Mesendoderm (in vitro differentiated cells): ENCODE results near the gene MGMT.

Source experiments
- DNase-seq: peaks from one replicate; pipeline ENCODE4 v3.0.0; 2013
- H2AK5ac ChIP-seq: 2 replicates; pipeline ENCODE4 v1.6.1; 2013; ENCODE audit warnings: low read length, inconsistent platforms
- H2BK120ac ChIP-seq: 2 replicates; pipeline ENCODE4 v1.6.1; 2013; ENCODE audit warnings: low read depth, mild to moderate bottlenecking, low read length, moderate library complexity, mixed read lengths
- H2BK15ac ChIP-seq: replicated peaks from 2 replicates; pipeline ENCODE4 v1.6.1; 2013; ENCODE audit warnings: low read depth, mild to moderate bottlenecking, moderate library complexity
- H2BK5ac ChIP-seq: 2 replicates; pipeline ENCODE4 v1.6.1; 2013; ENCODE audit warnings: low read length, inconsistent platforms
- H3K18ac ChIP-seq: 2 replicates; pipeline ENCODE4 v1.6.1; 2013; ENCODE audit warnings: mild to moderate bottlenecking, low read length, mixed read lengths
- H3K23ac ChIP-seq: one replicate; pipeline ENCODE4 v1.6.1; 2013; ENCODE audit warnings: low read length
- H3K27ac ChIP-seq: 2 replicates; pipeline ENCODE4 v1.5.1; 2013; ENCODE audit warnings: low read depth, mild to moderate bottlenecking, inconsistent platforms, low read length, moderate library complexity
- H3K27me3 ChIP-seq: 2 replicates; pipeline ENCODE4 v1.6.1; 2013; ENCODE audit warnings: low read length, control low read depth, mild to moderate bottlenecking, inconsistent platforms; ENCODE audit not compliant: insufficient read depth, poor library complexity
- H3K36me3 ChIP-seq: 2 replicates; pipeline ENCODE4 v1.6.1; 2013; ENCODE audit warnings: low read length, inconsistent platforms; ENCODE audit not compliant: control insufficient read depth, insufficient read depth
- H3K4ac ChIP-seq: one replicate; pipeline ENCODE4 v1.6.1; 2013; ENCODE audit warnings: low read depth, mild to moderate bottlenecking, low read length, moderate library complexity
- H3K4me1 ChIP-seq: 2 replicates; pipeline ENCODE4 v1.6.1; 2013; ENCODE audit warnings: low read depth, low read length, inconsistent platforms; ENCODE audit not compliant: control insufficient read depth
- H3K4me2 ChIP-seq: 2 replicates; pipeline ENCODE4 v1.6.1; 2013; ENCODE audit warnings: low read length
- H3K4me3 ChIP-seq: 2 replicates; pipeline ENCODE4 v1.5.1; 2013; ENCODE audit warnings: mild to moderate bottlenecking, low read length
- H3K56ac ChIP-seq: one replicate; pipeline ENCODE4 v1.6.1; 2013; ENCODE audit warnings: low read length
- H3K79me1 ChIP-seq: 2 replicates; pipeline ENCODE4 v1.6.1; 2013; ENCODE audit warnings: low read length, inconsistent platforms
- H3K79me2 ChIP-seq: 2 replicates; pipeline ENCODE4 v1.6.1; 2013; ENCODE audit warnings: mild to moderate bottlenecking, low read length; ENCODE audit not compliant: control insufficient read depth, insufficient read depth
- H3K9ac ChIP-seq: 2 replicates; pipeline ENCODE4 v1.6.1; 2013; ENCODE audit warnings: low read length, inconsistent platforms
- H4K5ac ChIP-seq: one replicate; pipeline ENCODE4 v1.6.1; 2013; ENCODE audit warnings: low read length
- H4K8ac ChIP-seq: one replicate; pipeline ENCODE4 v1.6.1; 2013; ENCODE audit warnings: low read depth, mild to moderate bottlenecking, control low read depth, low read length, moderate library complexity
- WGBS: extraction: QIAGEN DNeasy Blood & Tissue Kit; methylation state at CpG from one replicate; pipeline ENCODE4 v1.1.7; 2013; ENCODE audit warnings: low lambda C conversion rate, missing lambda C conversion rate; ENCODE audit not compliant: insufficient coverage; ENCODE audit errors: extremely low coverage; 5-methylcytosine and 5-hydroxymethylcytosine counted together

The MGMT gene

DNA sequence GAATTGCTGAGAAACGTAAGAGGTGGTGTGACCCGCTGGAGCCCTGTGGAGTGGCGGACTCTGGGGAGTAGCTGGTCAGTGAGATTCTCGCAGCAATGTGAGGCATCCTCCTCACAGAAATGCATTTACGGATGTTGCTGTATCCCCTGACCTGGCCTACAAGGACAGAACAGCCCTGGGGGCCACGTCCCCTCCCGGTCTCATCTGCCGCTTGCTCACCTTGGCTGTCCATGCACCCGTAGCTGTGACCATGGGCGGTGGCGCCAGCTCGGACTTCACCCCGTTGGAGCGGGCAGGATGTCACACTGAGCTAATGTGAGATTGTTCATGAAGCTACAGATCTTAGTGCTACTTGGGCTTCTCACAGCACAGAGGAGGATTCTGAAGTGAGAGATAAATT, 303.2 kb downstream of the MGMT start:
- no CpG with 5 or more reads among the region's 14 CpGs for WGBS
- Histone ChIP-seq H3K9ac (no peak overlapping the region), H3K36me3 (no peaks in the 10 kb centered on the region), H4K8ac (no peak overlapping the region), H3K56ac (no peak overlapping the region), H3K79me1 (no peaks in the 10 kb centered on the region), H3K79me2 (no peaks in the 10 kb centered on the region), H3K4me3 (no peak overlapping the region), H2AK5ac (no peak overlapping the region), H2BK120ac (no peak overlapping the region), H3K18ac (no peak overlapping the region), H2BK15ac (no peak overlapping the region), H3K4me1 (no peaks in the 10 kb centered on the region), H3K27me3 (no peaks in the 10 kb centered on the region), H3K23ac (no peak overlapping the region), H2BK5ac (no peak overlapping the region), H4K5ac (no peak overlapping the region), H3K27ac (no peak overlapping the region), H3K4me2 (no peak overlapping the region), H3K4ac (no peak overlapping the region)
- DNase-seq = no peak

DNA sequence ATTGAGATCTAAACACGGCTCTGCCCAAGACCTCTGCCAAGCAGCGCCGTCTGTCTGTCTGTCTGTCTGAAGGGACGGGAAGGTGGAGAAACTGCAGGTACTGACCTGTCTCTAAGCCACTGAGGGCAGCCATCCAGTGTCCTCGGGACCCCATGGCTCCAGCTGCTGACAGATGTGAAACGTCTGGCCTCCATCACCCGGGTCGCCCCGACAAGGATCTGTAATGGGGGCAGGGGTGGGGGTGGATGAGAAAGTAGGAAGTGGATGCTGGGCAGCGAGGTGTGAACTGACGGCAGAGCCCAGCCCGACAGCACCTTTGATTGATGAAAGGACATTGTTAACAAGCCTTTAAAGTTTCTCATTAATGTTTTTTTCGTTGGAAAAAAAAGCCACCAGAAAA, 304.0 kb downstream of the MGMT start:
- H3K4me1 ChIP-seq = no peaks in the 10 kb centered on the region
- H3K23ac ChIP-seq = no peak overlapping the region
- H4K5ac ChIP-seq = no peak overlapping the region
- DNase-seq = no peak
- H2BK5ac ChIP-seq = no peak overlapping the region
- H3K27me3 ChIP-seq = no peaks in the 10 kb centered on the region
- H3K4me3 ChIP-seq = no peak overlapping the region
- H3K36me3 ChIP-seq = no peaks in the 10 kb centered on the region
- H3K27ac ChIP-seq = no peak overlapping the region
- no peak overlapping the region for H3K4ac ChIP-seq
- H3K79me2 ChIP-seq = no peaks in the 10 kb centered on the region
- H3K79me1 ChIP-seq = no peaks in the 10 kb centered on the region
- H3K18ac ChIP-seq = no peak overlapping the region
- H2BK120ac ChIP-seq = no peak overlapping the region
- WGBS = no CpG with 5 or more reads among the region's 13 CpGs
- H3K4me2 ChIP-seq = no peak overlapping the region
- no peak overlapping the region for H2AK5ac ChIP-seq
- no peak overlapping the region for H4K8ac ChIP-seq
- H3K56ac ChIP-seq = no peak overlapping the region
- H3K9ac ChIP-seq = no peak overlapping the region
- H2BK15ac ChIP-seq = no peak overlapping the region

DNA sequence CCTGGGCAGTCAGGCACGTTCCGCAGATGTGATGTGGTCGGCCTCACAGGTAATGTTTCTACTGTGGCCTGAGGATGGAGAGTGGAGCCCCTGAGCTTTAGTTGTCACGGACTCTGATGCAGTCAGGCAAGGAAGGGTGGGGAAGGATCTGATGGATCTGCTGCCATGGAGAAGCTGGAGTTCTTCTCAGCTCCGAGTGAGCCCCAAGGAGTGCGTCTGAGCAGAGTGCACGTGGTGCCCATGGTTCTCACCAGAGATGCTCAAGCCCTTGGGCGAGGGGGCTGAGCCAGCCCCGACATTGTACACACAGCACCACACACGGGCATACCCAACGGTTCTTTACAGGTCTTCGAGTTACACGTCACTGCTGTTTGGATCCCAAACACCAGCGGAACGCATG, 304.5 kb downstream of the MGMT start:
- H2BK120ac ChIP-seq = no peak overlapping the region

DNA sequence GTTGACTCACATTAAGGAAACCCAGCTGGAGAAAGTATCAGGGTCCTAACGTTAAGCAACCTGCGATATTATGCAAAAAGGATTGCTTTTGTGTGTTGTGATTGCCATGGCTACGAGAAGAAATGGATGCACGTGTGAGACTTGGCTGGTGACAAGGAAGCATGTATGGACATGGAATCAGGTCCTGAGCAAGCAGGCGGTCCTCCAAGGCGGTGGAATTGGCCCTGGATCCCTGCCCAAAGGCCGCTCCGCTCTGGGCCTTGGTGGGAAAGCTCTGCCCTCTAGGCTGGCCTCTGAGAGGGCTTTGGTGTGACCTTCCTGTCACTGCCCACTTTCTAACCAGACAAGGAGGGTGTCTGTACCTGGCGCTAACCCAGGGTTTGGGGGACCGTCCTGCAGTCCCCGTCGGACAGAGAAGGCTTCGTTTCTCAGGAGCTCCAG, 305.0 kb downstream of the MGMT start:
- H3K4me3 ChIP-seq = no peak overlapping the region
- no peaks in the 10 kb centered on the region for H3K79me1 ChIP-seq
- no peak overlapping the region for H3K18ac ChIP-seq
- no peak overlapping the region for H2BK5ac ChIP-seq
- H3K79me2 ChIP-seq = no peaks in the 10 kb centered on the region
- no peak overlapping the region for H3K56ac ChIP-seq
- no CpG with 5 or more reads among the region's 13 CpGs for WGBS
- H4K8ac ChIP-seq = no peak overlapping the region
- no peak overlapping the region for H3K4ac ChIP-seq
- no peak overlapping the region for H3K4me2 ChIP-seq
- DNase-seq = no peak
- H3K27me3 ChIP-seq = no peaks in the 10 kb centered on the region
- no peak overlapping the region for H2BK15ac ChIP-seq
- no peak overlapping the region for H3K27ac ChIP-seq
- H3K36me3 ChIP-seq = no peaks in the 10 kb centered on the region
- no peak overlapping the region for H2AK5ac ChIP-seq
- no peaks in the 10 kb centered on the region for H3K4me1 ChIP-seq
- no peak overlapping the region for H2BK120ac ChIP-seq
- H3K9ac ChIP-seq = no peak overlapping the region
- no peak overlapping the region for H3K23ac ChIP-seq
- no peak overlapping the region for H4K5ac ChIP-seq

More for the DNA sequence above, 304.5 kb downstream of the MGMT start:
- H3K4me1 ChIP-seq = no peaks in the 10 kb centered on the region
- H3K9ac ChIP-seq = no peak overlapping the region
- H3K4me3 ChIP-seq = no peak overlapping the region
- no peak for DNase-seq
- no peaks in the 10 kb centered on the region for H3K36me3 ChIP-seq
- no peaks in the 10 kb centered on the region for H3K79me1 ChIP-seq
- H4K5ac ChIP-seq = no peak overlapping the region
- no peak overlapping the region for H3K27ac ChIP-seq
- H3K4ac ChIP-seq = no peak overlapping the region
- H3K18ac ChIP-seq = no peak overlapping the region
- H3K4me2 ChIP-seq = no peak overlapping the region
- H3K56ac ChIP-seq = no peak overlapping the region
- H2BK15ac ChIP-seq = no peak overlapping the region
- H3K27me3 ChIP-seq = no peaks in the 10 kb centered on the region
- no peak overlapping the region for H4K8ac ChIP-seq
- H2AK5ac ChIP-seq = no peak overlapping the region
- no peak overlapping the region for H2BK5ac ChIP-seq
- no peak overlapping the region for H3K23ac ChIP-seq
- H3K79me2 ChIP-seq = no peaks in the 10 kb centered on the region
- WGBS = no CpG with 5 or more reads among the region's 15 CpGs

DNA sequence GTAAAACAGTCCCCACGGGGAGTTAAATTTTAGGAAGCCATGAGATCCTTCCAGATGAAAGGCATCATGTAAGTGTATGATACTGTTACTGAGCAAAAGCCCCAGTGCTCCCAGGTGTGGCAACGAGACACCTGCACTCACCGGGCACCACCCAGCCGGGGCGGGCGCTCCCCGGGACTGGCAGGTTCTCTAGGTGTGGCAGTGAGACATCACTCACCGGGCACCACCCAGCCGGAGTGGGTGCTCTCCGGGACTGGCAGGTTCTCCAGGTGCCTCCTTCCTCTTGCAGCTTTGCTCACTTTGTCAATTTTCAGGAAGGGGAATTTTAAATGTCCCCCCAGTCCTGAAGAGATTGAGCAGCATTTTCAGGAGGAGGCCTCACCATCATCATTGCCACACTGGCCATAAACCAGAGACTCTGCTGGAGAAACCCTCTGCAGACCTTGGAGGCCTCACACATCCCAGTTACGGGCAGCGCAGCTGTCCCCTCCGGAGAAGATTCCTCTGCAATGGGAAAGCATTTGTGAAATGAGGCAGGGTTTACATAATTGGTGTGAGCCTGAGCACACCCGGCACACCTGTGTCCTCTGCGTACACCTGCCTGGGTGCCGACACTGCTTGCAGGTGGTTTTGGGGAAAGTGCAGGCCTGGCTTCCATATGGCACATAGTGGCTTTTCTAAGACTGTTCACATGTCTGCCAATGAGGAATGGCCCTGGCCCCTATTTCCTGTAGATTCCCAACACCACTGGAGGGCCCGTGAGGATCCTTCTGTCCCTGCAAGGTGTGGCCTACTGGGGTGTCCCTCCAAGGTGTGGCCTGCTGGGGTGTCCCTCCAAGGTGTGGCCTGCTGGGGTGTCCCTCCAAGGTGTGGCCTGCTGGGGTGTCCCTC, 305.7 kb downstream of the MGMT start:
- H4K8ac ChIP-seq = no peak overlapping the region
- H3K4me2 ChIP-seq = no peak overlapping the region
- H3K18ac ChIP-seq = no peak overlapping the region
- no peak overlapping the region for H3K23ac ChIP-seq
- no peak overlapping the region for H3K4ac ChIP-seq
- no peaks in the 10 kb centered on the region for H3K36me3 ChIP-seq
- H3K79me1 ChIP-seq = no peaks in the 10 kb centered on the region
- no peak overlapping the region for H2BK120ac ChIP-seq
- no peak for DNase-seq
- no peaks in the 10 kb centered on the region for H3K79me2 ChIP-seq
- H3K4me3 ChIP-seq = no peak overlapping the region
- H2AK5ac ChIP-seq = no peak overlapping the region
- no peak overlapping the region for H4K5ac ChIP-seq
- no peak overlapping the region for H3K27ac ChIP-seq
- H3K27me3 ChIP-seq = no peaks in the 10 kb centered on the region
- H3K56ac ChIP-seq = no peak overlapping the region
- H2BK15ac ChIP-seq = no peak overlapping the region
- no peaks in the 10 kb centered on the region for H3K4me1 ChIP-seq
- no CpG with 5 or more reads among the region's 17 CpGs for WGBS
- H2BK5ac ChIP-seq = no peak overlapping the region
- no peak overlapping the region for H3K9ac ChIP-seq
